Endothelial cell of umbilical vein (primary cell): ENCODE results near the gene SPPL2B. TPM values are rescaled to one million over a fixed set of nuclear protein-coding genes. Genes with fewer than 3 reads are reported as not detected.

Source experiments
- BruUV-seq: library from RNA; stranded (reverse); fragments of 400-500 nt; replicated peaks from 2 replicates; lab custom pipeline; 2021; lab: Mats Ljungman, UMichigan
- CTCF ChIA-PET: fragments of 300-600, 350-600 bp; sonication (Branson Sonifier 250); formaldehyde crosslinking; loops from one replicate; lab custom pipeline; 2021; ENCODE audit warnings: antibody characterized with exemption, inconsistent platforms; lab: Charles Lee
- POLR2A ChIA-PET: fragments of 300-600, 350-600 bp; sonication (Branson Sonifier 250); formaldehyde crosslinking; loops from one replicate; lab custom pipeline; 2021; ENCODE audit warnings: antibody characterized with exemption, inconsistent platforms; lab: Charles Lee
- DNase-seq: peaks from one replicate; pipeline ENCODE4 v3.0.0-alpha.2; 2011; ENCODE audit warnings: low read depth, low spot score
- FAIRE-seq: peaks from 2 replicates; lab custom pipeline; 2011; peaks lifted over from hg19 to GRCh38; lab: Jason Lieb, UNC
- H2AFZ ChIP-seq: 2 replicates; pipeline ENCODE4 v1.6.0; 2012; ENCODE audit warnings: low read depth, low read length, control low read depth, inconsistent platforms
- H3K27ac ChIP-seq: 2 replicates; pipeline ENCODE4 v1.5.1; 2011; ENCODE audit warnings: low read depth, mild to moderate bottlenecking, control low read depth, low read length, moderate library complexity; ENCODE audit not compliant: insufficient read depth
- H3K27me3 ChIP-seq, 2 experiments: 2 replicates each; pipeline versions ENCODE4 v1.6.0 to v1.6.1; 2011; ENCODE audit warnings: low read length in 2 of 2, mixed read lengths in 1 of 2; ENCODE audit not compliant: control insufficient read depth in 2 of 2, insufficient read depth in 2 of 2
- H3K36me3 ChIP-seq, 2 experiments: 2 replicates in 1 of 2; 3 replicates in 1 of 2; pipeline ENCODE4 v1.5.1; 2011; ENCODE audit warnings: low read length in 2 of 2, mild to moderate bottlenecking in 1 of 2, moderate library complexity in 1 of 2; ENCODE audit not compliant: control insufficient read depth in 2 of 2, insufficient read depth in 2 of 2; ENCODE audit errors: extremely low read depth in 1 of 2
- H3K4me1 ChIP-seq: 3 replicates; pipeline ENCODE4 v1.5.1; 2011; ENCODE audit warnings: mild to moderate bottlenecking, low read length; ENCODE audit not compliant: control insufficient read depth, insufficient read depth; ENCODE audit errors: extremely low read depth
- H3K4me2 ChIP-seq: 2 replicates; pipeline ENCODE4 v1.6.1; 2011; ENCODE audit warnings: low read length, control low read depth, mixed read lengths; ENCODE audit not compliant: insufficient read depth
- H3K4me3 ChIP-seq, 3 experiments: fragments of 200-600 bp in 1 of 3; sonication (generic), shearing (Covaris generic) in 1 of 3; replicated peaks in 1 of 3; 2 replicates each; pipeline ENCODE4 v1.5.1; 2011 to 2016; ENCODE audit warnings: control low read depth in 3 of 3, low read length in 3 of 3, mild to moderate bottlenecking in 2 of 3, inconsistent platforms in 1 of 3, low read depth in 1 of 3, moderate library complexity in 1 of 3; ENCODE audit not compliant: insufficient read depth in 1 of 3
- H3K79me2 ChIP-seq: 2 replicates; pipeline ENCODE4 v1.6.0; 2012; ENCODE audit warnings: low read length, inconsistent platforms; ENCODE audit not compliant: control insufficient read depth, insufficient read depth
- H3K9ac ChIP-seq: replicated peaks from 2 replicates; pipeline ENCODE3; 2011; ENCODE audit warnings: low read length, control low read depth; ENCODE audit not compliant: insufficient read depth; ENCODE audit errors: extremely low read depth
- H3K9me1 ChIP-seq: replicated peaks from 3 replicates; pipeline ENCODE4 v1.6.0; 2011; ENCODE audit warnings: mild to moderate bottlenecking, low read length; ENCODE audit not compliant: control insufficient read depth, insufficient read depth; ENCODE audit errors: extremely low read depth
- H3K9me3 ChIP-seq: replicated peaks from 2 replicates; pipeline ENCODE4 v1.5.1; 2012; ENCODE audit warnings: low read length, inconsistent platforms; ENCODE audit not compliant: control insufficient read depth, insufficient read depth
- H4K20me1 ChIP-seq: replicated peaks from 2 replicates; pipeline ENCODE3; 2011; ENCODE audit warnings: mild to moderate bottlenecking, low read length; ENCODE audit not compliant: control insufficient read depth, insufficient read depth; ENCODE audit errors: extremely low read depth
- EZH2 ChIP-seq: IDR thresholded peaks from 2 replicates; pipeline ENCODE4 v1.6.1; 2012; ENCODE audit warnings: borderline replicate concordance, low read depth, mild to moderate bottlenecking, moderate library complexity, low read length, inconsistent platforms; ENCODE audit not compliant: severe bottlenecking
- FOS ChIP-seq: IDR thresholded peaks from 2 replicates; pipeline ENCODE4 v1.6.1; 2011; ENCODE audit warnings: mild to moderate bottlenecking, low read length, moderate library complexity, borderline replicate concordance; ENCODE audit not compliant: insufficient read depth
- GATA2 ChIP-seq: IDR thresholded peaks from 2 replicates; pipeline ENCODE4 v1.7.0; 2011; ENCODE audit warnings: low read depth, mild to moderate bottlenecking, moderate library complexity, mixed read lengths, low read length; ENCODE audit not compliant: insufficient read length, insufficient read depth
- JUN ChIP-seq: IDR thresholded peaks from 2 replicates; pipeline ENCODE4 v1.6.1; 2011; ENCODE audit warnings: borderline replicate concordance, low read depth; ENCODE audit not compliant: insufficient read length, insufficient read depth
- MYC ChIP-seq: IDR thresholded peaks from one replicate; pipeline ENCODE4 v1.6.1; 2011; ENCODE audit warnings: mild to moderate bottlenecking, low read depth, low read length
- POLR2A ChIP-seq: IDR thresholded peaks from 2 replicates; pipeline ENCODE4 v1.6.1; 2012; ENCODE audit warnings: low read depth, mild to moderate bottlenecking, control low read depth, low read length
- POLR2AphosphoS5 ChIP-seq: IDR thresholded peaks from 2 replicates; pipeline ENCODE4 v1.6.1; 2012; ENCODE audit warnings: low read depth, mild to moderate bottlenecking, control low read depth, low read length, moderate library complexity; ENCODE audit not compliant: insufficient read depth
- dilution Hi-C: fragments of 300-500 bp; cut with MboI; formaldehyde crosslinking; loops from one replicate; pipeline ENCODE4 v1.15.0; 2019; ENCODE audit warnings: low sequenced_read_pairs; ENCODE audit not compliant: extremely low pct_ligation_motif_present
- intact Hi-C: fragments of 100-400 bp; cut with micrococcal nuclease; formaldehyde crosslinking; loops from one replicate; pipeline ENCODE4 v1.10.0; 2022
- polyA plus RNA-seq, 4 experiments: library from polyadenylated mRNA; depleted of rRNA in 3 of 4; stranded (reverse) in 3 of 4; unstranded in 1 of 4; fragments of >200 nt; gene quantifications; 2 replicates each; pipeline versions ENCODE4 v1.2.1 to v1.2.3, GENCODE V29; 2011 to 2012; ENCODE audit warnings: missing spikeins in 1 of 4
- total RNA-seq: library from RNA; stranded (reverse); gene quantifications from 2 replicates; pipeline ENCODE4 v1.2.3, GENCODE V29; 2021
- TF ChIP-seq, protein P1 (sequence below): IDR thresholded peaks from 2 replicates; pipeline ENCODE4 v1.6.1; 2011; ENCODE audit not compliant: insufficient read depth, insufficient read length
- TF ChIP-seq, protein P2 (sequence below), 2 donors: IDR thresholded peaks; 1 replicate in 1 of 2; 2 replicates in 1 of 2; pipeline ENCODE4 v1.5.1; 2011; ENCODE audit warnings: low read length in 2 of 2, mild to moderate bottlenecking in 2 of 2, moderate library complexity in 2 of 2, control low read depth in 1 of 2, inconsistent platforms in 1 of 2, low read depth in 1 of 2; ENCODE audit not compliant: insufficient read depth in 1 of 2; ENCODE audit errors: extremely low read depth in 1 of 2

Gene SPPL2B
- total and polyA plus RNA-seq, 2 donors (not counting 3 experiments of a cell fraction or from before 2014, with no cell fraction given), result 60.7 to 62.7 TPM

DNA sequence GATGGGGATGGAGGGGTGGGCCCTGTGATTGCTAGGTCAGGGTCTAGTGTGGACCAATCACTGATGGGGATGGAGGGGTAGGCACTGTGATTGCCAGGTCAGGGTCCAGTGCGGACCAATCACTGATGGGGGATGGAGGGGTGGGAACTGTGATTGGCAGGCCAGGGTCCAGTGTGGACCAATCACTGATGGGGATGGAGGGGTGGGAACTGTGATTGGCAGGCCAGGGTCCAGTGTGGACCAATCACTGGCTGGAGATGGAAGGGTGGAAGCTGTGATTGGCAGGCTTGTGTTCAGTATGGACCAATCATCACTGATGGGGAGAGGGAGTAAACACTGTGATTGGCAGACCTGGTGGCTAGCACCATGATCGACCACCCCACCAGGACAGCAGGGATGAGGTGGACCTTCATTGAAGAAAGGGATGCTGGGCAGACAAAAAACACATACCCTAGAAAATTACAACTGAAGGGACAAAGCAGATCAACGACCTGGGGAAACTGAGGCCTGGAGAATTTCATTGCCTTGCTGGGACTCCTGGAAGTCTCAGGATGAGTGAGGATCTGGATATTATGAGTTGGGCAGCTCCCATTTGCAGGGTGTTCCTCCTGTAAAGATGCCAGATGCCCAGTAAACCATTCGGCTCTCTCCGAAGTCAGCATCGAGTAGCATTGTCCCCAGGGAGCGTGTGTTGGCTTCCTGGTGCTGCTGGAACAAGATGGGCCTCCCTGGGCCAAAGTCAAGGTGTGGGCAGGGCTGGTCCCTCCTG, 47.1 kb downstream of the SPPL2B start:
- intact Hi-C loops (no loop called here), dilution Hi-C loops (no loop called here)
- FAIRE-seq, result no peak
- Histone ChIP-seq H2AFZ (no peak overlapping the region), H3K9me3 (no peaks in the 10 kb centered on the region), H3K36me3 (no peaks in the 10 kb centered on the region), H3K27ac (no peak overlapping the region), H3K27me3 (no peaks in the 10 kb centered on the region), H3K9me1 (no peaks in the 10 kb centered on the region), H3K9ac (no peak overlapping the region), H4K20me1 (no peaks in the 10 kb centered on the region), H3K4me1 (no peaks in the 10 kb centered on the region), H3K4me3 (no peak overlapping the region), H3K4me2 (no peak overlapping the region), H3K79me2 (no peaks in the 10 kb centered on the region)
- BruUV-seq, result no TSS peak
- CTCF ChIA-PET, result no interaction called here
- TF ChIP-seq, protein P1, sequence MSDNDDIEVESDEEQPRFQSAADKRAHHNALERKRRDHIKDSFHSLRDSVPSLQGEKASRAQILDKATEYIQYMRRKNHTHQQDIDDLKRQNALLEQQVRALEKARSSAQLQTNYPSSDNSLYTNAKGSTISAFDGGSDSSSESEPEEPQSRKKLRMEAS, result no peak
- TF ChIP-seq POLR2AphosphoS5 (no peak), JUN (no peak), EZH2 (no peak), FOS (no peak), GATA2 (no peak), POLR2A (no peak), MYC (no peak)
- TF ChIP-seq, protein P2, sequence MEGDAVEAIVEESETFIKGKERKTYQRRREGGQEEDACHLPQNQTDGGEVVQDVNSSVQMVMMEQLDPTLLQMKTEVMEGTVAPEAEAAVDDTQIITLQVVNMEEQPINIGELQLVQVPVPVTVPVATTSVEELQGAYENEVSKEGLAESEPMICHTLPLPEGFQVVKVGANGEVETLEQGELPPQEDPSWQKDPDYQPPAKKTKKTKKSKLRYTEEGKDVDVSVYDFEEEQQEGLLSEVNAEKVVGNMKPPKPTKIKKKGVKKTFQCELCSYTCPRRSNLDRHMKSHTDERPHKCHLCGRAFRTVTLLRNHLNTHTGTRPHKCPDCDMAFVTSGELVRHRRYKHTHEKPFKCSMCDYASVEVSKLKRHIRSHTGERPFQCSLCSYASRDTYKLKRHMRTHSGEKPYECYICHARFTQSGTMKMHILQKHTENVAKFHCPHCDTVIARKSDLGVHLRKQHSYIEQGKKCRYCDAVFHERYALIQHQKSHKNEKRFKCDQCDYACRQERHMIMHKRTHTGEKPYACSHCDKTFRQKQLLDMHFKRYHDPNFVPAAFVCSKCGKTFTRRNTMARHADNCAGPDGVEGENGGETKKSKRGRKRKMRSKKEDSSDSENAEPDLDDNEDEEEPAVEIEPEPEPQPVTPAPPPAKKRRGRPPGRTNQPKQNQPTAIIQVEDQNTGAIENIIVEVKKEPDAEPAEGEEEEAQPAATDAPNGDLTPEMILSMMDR (IDR thresholded peaks at IDR 0.05; ENCODE audit: extremely low read depth in 1 of 2, insufficient read depth in 1 of 2, low read depth in 1 of 2, low read length in 2 of 2), result no peak
- no peak for DNase-seq
- POLR2A ChIA-PET, result no interaction called here
